Measurements from ENCODE around the gene MEAF6. TPM values are rescaled to one million over a fixed set of nuclear protein-coding genes. Genes with fewer than 3 reads are reported as not detected.

The MEAF6 gene
- total and polyA plus RNA-seq, 2 experiments from 2014 or later, result 96.2 to 117 TPM

- TF ChIP-seq EZH2 (IDR thresholded peaks at IDR 0.05; ENCODE audit: insufficient read depth, poor library complexity, severe bottlenecking), result no peak
- TF ChIP-seq EZH2phosphoT487 (IDR thresholded peaks at IDR 0.05; ENCODE audit: insufficient read depth, low read depth), result no peak
- in situ Hi-C loops (cut with MboI), result no loop called here
Observed at GRCh38 chr1:37557402-37557801, 42.8 kb upstream of the MEAF6 start.

GRCh38 chr1:37556712-37557196 is 42.2 kb upstream of the MEAF6 start, which contains the start of gene DNALI1:
TSS of gene DNALI1 (plus strand) at chr1:37556940. CDS start at chr1:37556995, 55 bp downstream.
- H3K27ac ChIP-seq, result no peak within 1 kb of the TSS
- TF ChIP-seq EZH2phosphoT487 (IDR thresholded peaks at IDR 0.05; ENCODE audit: insufficient read depth, low read depth) (no peak), EZH2 (IDR thresholded peaks at IDR 0.05; ENCODE audit: insufficient read depth, poor library complexity, severe bottlenecking) (no peak)
- H3K4me1 ChIP-seq (ENCODE audit: insufficient read depth), result peaks cover 13% of the 10 kb centered on the region
- H2AFZ ChIP-seq, result peak within 1 kb of the TSS; percentile 90
- 0 out of 2 replicates have a peak, but pooled peaks cover 3% of the 10 kb centered on the region for H4K20me1 ChIP-seq (ENCODE audit: insufficient read depth)
- peak within 1 kb of the TSS; percentile 43; the same call in 1 of the 2 replicates for H3K9ac ChIP-seq
- no peaks in the 10 kb centered on the region for H3K9me3 ChIP-seq (ENCODE audit: low read depth)
- H3K79me2 ChIP-seq (ENCODE audit: insufficient read depth), result peaks cover 24% of the 10 kb centered on the region
- no peaks in the 10 kb centered on the region for H3K9me2 ChIP-seq (ENCODE audit: insufficient read depth)
- in situ Hi-C loops (cut with MboI), result no loop called here
- 18 to 24% methylated on average over 31 of the region's 31 CpGs for WGBS, 2 experiments (ENCODE audit: low coverage in 1 of 2, low lambda C conversion rate in 2 of 2, missing lambda C conversion rate in 2 of 2)
- H3K36me3 ChIP-seq (ENCODE audit: low read depth), result peaks cover 4% of the 10 kb centered on the region; the same call in 1 of the 2 replicates
- DNase-seq, result peak; percentile 80
- peaks cover 19% of the 10 kb centered on the region; the same call in 1 of the 2 replicates for H3F3A ChIP-seq (ENCODE audit: insufficient read depth)
- H3K4me2 ChIP-seq (ENCODE audit: unreplicated experiment), result peak within 1 kb of the TSS; percentile 36
- peak within 1 kb of the TSS; percentile 47 for H3K4me3 ChIP-seq
- H3K27me3 ChIP-seq (replicated peaks; ENCODE audit: insufficient read depth), result no peaks in the 10 kb centered on the region

More at GRCh38 chr1:37557402-37557801, 42.8 kb upstream of the MEAF6 start:
- no peaks in the 10 kb centered on the region for H3K9me3 ChIP-seq (ENCODE audit: low read depth)
- no peaks in the 10 kb centered on the region for H3K9me2 ChIP-seq (ENCODE audit: insufficient read depth)
- H3K36me3 ChIP-seq (ENCODE audit: low read depth), result no peaks in the 10 kb centered on the region
- peaks cover 17% of the 10 kb centered on the region for H3K79me2 ChIP-seq (ENCODE audit: insufficient read depth)
- H3K4me3 ChIP-seq, result no peak overlapping the region
- WGBS, 2 experiments (ENCODE audit: low coverage in 1 of 2, low lambda C conversion rate in 2 of 2, missing lambda C conversion rate in 2 of 2), result 88 to 95% methylated on average over 3 of the region's 3 CpGs
- H3K4me1 ChIP-seq (ENCODE audit: insufficient read depth), result peaks cover 10% of the 10 kb centered on the region
- no peak overlapping the region for H3K4me2 ChIP-seq (ENCODE audit: unreplicated experiment)
- H3K9ac ChIP-seq, result no peak overlapping the region
- 0 out of 2 replicates have a peak, but pooled peaks cover 3% of the 10 kb centered on the region for H4K20me1 ChIP-seq (ENCODE audit: insufficient read depth)
- DNase-seq, result no peak
- peaks cover 13% of the 10 kb centered on the region; the same call in 1 of the 2 replicates for H3F3A ChIP-seq (ENCODE audit: insufficient read depth)
- H3K27ac ChIP-seq, result no peak overlapping the region
- H2AFZ ChIP-seq, result 0 out of 2 replicates have a peak overlapping the region, but pooled peaks have one; percentile 90
- no peaks in the 10 kb centered on the region for H3K27me3 ChIP-seq (replicated peaks; ENCODE audit: insufficient read depth)

- H3K27ac ChIP-seq, result peak within 1 kb of the TSS; percentile 82
- H3K9me2 ChIP-seq (ENCODE audit: insufficient read depth), result no peaks in the 10 kb centered on the region
- peak within 1 kb of the TSS; percentile 81 for H2AFZ ChIP-seq
- 10 to 13% methylated on average over 42 to 54 of the region's 54 CpGs for WGBS, 2 experiments (ENCODE audit: low coverage in 1 of 2, low lambda C conversion rate in 2 of 2, missing lambda C conversion rate in 2 of 2)
- H3K36me3 ChIP-seq (ENCODE audit: low read depth), result peaks cover 6% of the 10 kb centered on the region; the same call in 1 of the 2 replicates
- peaks cover 49% of the 10 kb centered on the region for H3K79me2 ChIP-seq (ENCODE audit: insufficient read depth)
- H4K20me1 ChIP-seq (ENCODE audit: insufficient read depth), result 0 out of 2 replicates have a peak, but pooled peaks cover 3% of the 10 kb centered on the region
- peaks cover 22% of the 10 kb centered on the region for H3F3A ChIP-seq (ENCODE audit: insufficient read depth)
- H3K4me1 ChIP-seq (ENCODE audit: insufficient read depth), result peaks cover 28% of the 10 kb centered on the region
- no peaks in the 10 kb centered on the region for H3K9me3 ChIP-seq (ENCODE audit: low read depth)
- no peaks in the 10 kb centered on the region for H3K27me3 ChIP-seq (replicated peaks; ENCODE audit: insufficient read depth)
- peak within 1 kb of the TSS; percentile 98 for H3K9ac ChIP-seq
- H3K4me2 ChIP-seq (ENCODE audit: unreplicated experiment), result peak within 1 kb of the TSS; percentile 93
- in situ Hi-C loops (cut with MboI), result no loop called here
- H3K4me3 ChIP-seq, result peak within 1 kb of the TSS; percentile 99
- TF ChIP-seq EZH2phosphoT487 (IDR thresholded peaks at IDR 0.05; ENCODE audit: insufficient read depth, low read depth) (no peak), EZH2 (IDR thresholded peaks at IDR 0.05; ENCODE audit: insufficient read depth, poor library complexity, severe bottlenecking) (no peak)
- peak; percentile 98 for DNase-seq
Observed at GRCh38 chr1:37553927-37554808, 39.6 kb upstream of the MEAF6 start, which contains the start of gene SNIP1. TSS of gene SNIP1 (minus strand) at chr1:37554293. CDS start at chr1:37554229, 64 bp downstream.

- DNase-seq, result peak; percentile 49
Observed at GRCh38 chr1:37553598-37553926, 39.0 kb upstream of the MEAF6 start.

More at GRCh38 chr1:37553598-37553926, 39.0 kb upstream of the MEAF6 start:
- H3K79me2 ChIP-seq (ENCODE audit: insufficient read depth), result peaks cover 55% of the 10 kb centered on the region
- peaks cover 26% of the 10 kb centered on the region for H3F3A ChIP-seq (ENCODE audit: insufficient read depth)
- H2AFZ ChIP-seq, result peak overlapping the region; percentile 81
- H3K27ac ChIP-seq, result peak overlapping the region; percentile 82
- no peaks in the 10 kb centered on the region for H3K9me3 ChIP-seq (ENCODE audit: low read depth)
- H3K9ac ChIP-seq, result peak overlapping the region; percentile 98
- H4K20me1 ChIP-seq (ENCODE audit: insufficient read depth), result 0 out of 2 replicates have a peak, but pooled peaks cover 3% of the 10 kb centered on the region
- H3K4me1 ChIP-seq (ENCODE audit: insufficient read depth), result peaks cover 30% of the 10 kb centered on the region
- H3K27me3 ChIP-seq (replicated peaks; ENCODE audit: insufficient read depth), result no peaks in the 10 kb centered on the region
- H3K36me3 ChIP-seq (ENCODE audit: low read depth), result peaks cover 12% of the 10 kb centered on the region; the same call in 1 of the 2 replicates
- 2% methylated on average over 11 of the region's 11 CpGs for WGBS, 2 experiments (ENCODE audit: low coverage in 1 of 2, low lambda C conversion rate in 2 of 2, missing lambda C conversion rate in 2 of 2)
- TF ChIP-seq EZH2 (IDR thresholded peaks at IDR 0.05; ENCODE audit: insufficient read depth, poor library complexity, severe bottlenecking) (no peak), EZH2phosphoT487 (IDR thresholded peaks at IDR 0.05; ENCODE audit: insufficient read depth, low read depth) (no peak)
- H3K9me2 ChIP-seq (ENCODE audit: insufficient read depth), result no peaks in the 10 kb centered on the region
- H3K4me2 ChIP-seq (ENCODE audit: unreplicated experiment), result peak overlapping the region; percentile 93
- in situ Hi-C loops (cut with MboI), result no loop called here
- H3K4me3 ChIP-seq, result peak overlapping the region; percentile 99
